Transverse colon (tissue), 4 donors: Measurements from ENCODE around the gene NRN1L. TPM values are rescaled to one million over a fixed set of nuclear protein-coding genes. Genes with fewer than 3 reads are reported as not detected.

Experiments used
- DNase-seq: peaks from one replicate; pipeline ENCODE4 v3.0.0-alpha.2; 2019
- H3K27ac ChIP-seq, 4 donors: fragments of 200-600 bp; sonication (generic); 2 replicates each; pipeline ENCODE4 v1.5.1; 2016 to 2018; ENCODE audit warnings: inconsistent platforms in 4 of 4
- H3K27me3 ChIP-seq: fragments of 200-600 bp; sonication (generic); 2 replicates; pipeline ENCODE4 v1.5.1; 2017; ENCODE audit warnings: inconsistent platforms
- H3K36me3 ChIP-seq, 4 donors: fragments of 200-600 bp; sonication (generic); 2 replicates each; pipeline ENCODE4 v1.5.1; 2017 to 2019; ENCODE audit warnings: inconsistent platforms in 4 of 4
- H3K4me1 ChIP-seq, 4 donors: fragments of 200-600 bp; sonication (generic); 2 replicates each; pipeline ENCODE4 v1.5.1; 2017 to 2020; ENCODE audit warnings: inconsistent platforms in 4 of 4
- H3K4me3 ChIP-seq, 4 donors: fragments of 200-600 bp; sonication (generic); 1 replicate in 1 of 4; 2 replicates in 3 of 4; pipeline versions ENCODE4 v1.5.1 to v1.6.1; 2017 to 2019; ENCODE audit warnings: inconsistent platforms in 4 of 4
- H3K9me3 ChIP-seq, 2 donors: fragments of 200-600 bp; sonication (generic); 2 replicates each; pipeline ENCODE4 v1.5.1; 2017 to 2019; ENCODE audit warnings: inconsistent platforms in 2 of 2
- CTCF ChIP-seq, 5 experiments: fragments of 200-600 bp in 3 of 5; fragments of 450-650 bp in 2 of 5; sonication (generic) in 3 of 5; IDR thresholded peaks; 1 replicate in 2 of 5; 2 replicates in 3 of 5; pipeline ENCODE4 v1.5.1; 2016 to 2017; ENCODE audit warnings: antibody characterized with exemption in 5 of 5, inconsistent platforms in 3 of 5, mild to moderate bottlenecking in 2 of 5, moderate library complexity in 1 of 5
- EP300 ChIP-seq: sonication (generic); formaldehyde crosslinking; IDR thresholded peaks from one replicate; pipeline ENCODE4 v1.6.1; 2017; ENCODE audit warnings: antibody characterized with exemption, low read depth
- POLR2A ChIP-seq: fragments of 450-650 bp; IDR thresholded peaks from one replicate; pipeline ENCODE4 v1.6.1; 2016; ENCODE audit warnings: antibody characterized with exemption, mild to moderate bottlenecking, moderate library complexity
- POLR2AphosphoS5 ChIP-seq, 3 donors: sonication (generic); formaldehyde crosslinking; IDR thresholded peaks; one replicate each; pipeline ENCODE4 v1.6.1; 2016; ENCODE audit warnings: antibody characterized with exemption in 3 of 3
- WGBS, 2 donors: methylation state at CpG; one replicate each; pipeline ENCODE4 v1.1.5; 2018; ENCODE audit warnings: low coverage in 1 of 2; 5-methylcytosine and 5-hydroxymethylcytosine counted together
- in situ Hi-C, 4 donors: fragments of 200-750 bp; cut with MboI; loops; one replicate each; pipeline versions ENCODE4 v1.15.0 to v1.15.1; 2017; ENCODE audit warnings: low sequenced_read_pairs in 3 of 4, low pct_ligation_motif_present in 1 of 4, low pct_unique_long_range_greater_than_20kb in 1 of 4
- intact Hi-C: fragments of 100-400 bp; cut with DNase I; formaldehyde crosslinking; loops from one replicate; pipeline ENCODE4 v1.15.1; 2023; ENCODE audit warnings: low total_unique reads
- total RNA-seq, 4 donors: library from RNA; depleted of rRNA; stranded (reverse); fragments of >200 nt; gene quantifications; one replicate each; pipeline ENCODE4 v1.1.0, GENCODE V29; 2016

NRN1L gene
- total RNA-seq, 4 donors from 2014 or later = 2.5 TPM; not detected in 3

GRCh38 chr16:67865318-67865717 lies 19.4 kb upstream of the NRN1L start:
- 100% methylated on average over 2 of the region's 2 CpGs; no CpG with 5 or more reads in 1 of the 2 donors for WGBS, 2 donors
- no peak overlapping the region for H3K27ac ChIP-seq
- no peaks in the 10 kb centered on the region for H3K9me3 ChIP-seq
- no peaks in the 10 kb centered on the region for H3K27me3 ChIP-seq
- H3K4me3 ChIP-seq = no peak overlapping the region
- H3K36me3 ChIP-seq = peaks cover 0 to 15% (median 4%) of the 10 kb centered on the region in 4 donors
- intact Hi-C loops (no loop called here), in situ Hi-C loops (no loop called here)
- H3K4me1 ChIP-seq = peaks cover 0 to 23% (median 5%) of the 10 kb centered on the region in 4 donors
- no peak for TF ChIP-seq POLR2AphosphoS5 (IDR thresholded peaks at IDR 0.05)
- peak in 4 of 5 experiments; percentile 27 to 55 (median 36) for TF ChIP-seq CTCF (IDR thresholded peaks at IDR 0.05)
- TF ChIP-seq EP300 = no peak
- TF ChIP-seq POLR2A = no peak
- DNase-seq = peak; percentile 27

GRCh38 chr16:67868290-67868689 lies 16.4 kb upstream of the NRN1L start:
- DNase-seq = no peak
- no peak overlapping the region for H3K4me3 ChIP-seq
- WGBS, 2 donors = 91% methylated on average over 6 of the region's 6 CpGs; no CpG with 5 or more reads in 1 of the 2 donors
- H3K27me3 ChIP-seq = no peaks in the 10 kb centered on the region
- H3K27ac ChIP-seq = no peak overlapping the region
- no peak for TF ChIP-seq POLR2AphosphoS5 (IDR thresholded peaks at IDR 0.05)
- H3K36me3 ChIP-seq = peaks cover 0 to 15% (median 4%) of the 10 kb centered on the region in 4 donors
- peaks cover 0 to 12% (median 4%) of the 10 kb centered on the region in 4 donors for H3K4me1 ChIP-seq
- in situ Hi-C loops (no loop called here), intact Hi-C loops (no loop called here)
- no peaks in the 10 kb centered on the region for H3K9me3 ChIP-seq

- DNase-seq = no peak
- 81% methylated on average over 7 of the region's 7 CpGs; no CpG with 5 or more reads in 1 of the 2 donors for WGBS, 2 donors
- Histone ChIP-seq H3K4me1 (peaks cover 10 to 18% (median 15%) of the 10 kb centered on the region in 4 donors), H3K27ac (no peak overlapping the region), H3K9me3 (no peaks in the 10 kb centered on the region), H3K36me3 (peaks cover 0 to 15% (median 4%) of the 10 kb centered on the region in 4 donors), H3K27me3 (no peaks in the 10 kb centered on the region), H3K4me3 (no peak overlapping the region)
- no peak for TF ChIP-seq CTCF (IDR thresholded peaks at IDR 0.05)
- no peak for TF ChIP-seq POLR2A
- TF ChIP-seq POLR2AphosphoS5 (IDR thresholded peaks at IDR 0.05) = no peak
- intact Hi-C loops (no loop called here), in situ Hi-C loops (no loop called here)
Measured at GRCh38 chr16:67869653-67870052, 15.0 kb upstream of the NRN1L start.

- Histone ChIP-seq H3K4me1 (peaks cover 17 to 27% (median 21%) of the 10 kb centered on the region in 4 donors), H3K27ac (no peak overlapping the region), H3K4me3 (no peak overlapping the region), H3K9me3 (no peaks in the 10 kb centered on the region), H3K27me3 (no peaks in the 10 kb centered on the region), H3K36me3 (peaks cover 0 to 14% (median 4%) of the 10 kb centered on the region in 4 donors)
- in situ Hi-C loops (no loop called here), intact Hi-C loops (no loop called here)
- TF ChIP-seq EP300 = no peak
- TF ChIP-seq POLR2A = no peak
- no peak for TF ChIP-seq CTCF (IDR thresholded peaks at IDR 0.05)
- no peak for TF ChIP-seq POLR2AphosphoS5 (IDR thresholded peaks at IDR 0.05)
- DNase-seq = no peak
- WGBS, 2 donors = 74% methylated on average over 3 of the region's 3 CpGs; no CpG with 5 or more reads in 1 of the 2 donors
Measured at GRCh38 chr16:67871256-67871655, 13.4 kb upstream of the NRN1L start.
